Body of pancreas (tissue), 4 donors: ENCODE data around the gene LSM11.

Source experiments
- CTCF ChIP-seq, 7 experiments: fragments of 450-650 bp in 4 of 7; fragments of 200-600 bp in 3 of 7; sonication (generic) in 3 of 7; IDR thresholded peaks; one replicate each; pipeline ENCODE4 v1.5.1; 2016 to 2019; ENCODE audit warnings: antibody characterized with exemption in 7 of 7
- POLR2A ChIP-seq, 3 donors: fragments of 450-650 bp; IDR thresholded peaks; one replicate each; pipeline ENCODE4 v1.6.1; 2016; ENCODE audit warnings: antibody characterized with exemption in 3 of 3, mild to moderate bottlenecking in 2 of 3

DNA sequence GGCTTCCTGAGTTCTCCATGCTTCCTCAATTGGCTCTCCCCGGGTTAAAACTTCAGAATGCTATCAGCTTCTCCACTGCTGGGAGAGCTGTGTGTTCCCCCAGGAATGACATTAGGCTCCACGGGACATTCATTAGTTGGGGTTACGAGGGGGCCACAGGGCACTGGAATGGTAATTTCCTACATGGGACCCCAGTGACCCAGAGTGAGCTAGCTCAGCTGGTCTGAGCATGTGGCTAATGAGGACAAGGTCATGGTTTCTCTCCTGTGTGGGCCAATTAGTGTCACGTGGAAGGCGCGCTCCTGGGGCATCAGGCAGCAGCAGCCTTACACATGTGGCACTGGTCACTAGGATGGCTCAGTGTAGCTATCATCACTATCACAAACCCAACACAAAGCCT, 21.0 kb downstream of the LSM11 start:
- TF ChIP-seq CTCF (IDR thresholded peaks at IDR 0.05) (no peak), POLR2A (IDR thresholded peaks at IDR 0.05) (no peak)
